GM23338 (cell line): ENCODE data around the gene EXOC2. TPM values are rescaled to one million over a fixed set of nuclear protein-coding genes. Genes with fewer than 3 reads are reported as not detected.

ENCODE experiments used
- ATAC-seq: fragments of 200-7000 bp; cut with Tn5 transposase; 3 replicates; pipeline ENCODE4 v1.9.1; 2020
- DNase-seq: peaks from one replicate; pipeline ENCODE4 v3.0.0-alpha.2; 2015; ENCODE audit warnings: low spot score
- H2AFZ ChIP-seq: fragments of 200-600 bp; sonication (generic); 2 replicates; pipeline ENCODE4 v1.8.0; 2016; ENCODE audit warnings: antibody characterized with exemption, mild to moderate bottlenecking, moderate library complexity
- H3F3A ChIP-seq: fragments of 200-600 bp; sonication (generic); replicated peaks from 2 replicates; pipeline ENCODE4 v1.8.0; 2017; ENCODE audit warnings: antibody characterized with exemption, mixed run types, low read depth
- H3K27ac ChIP-seq: fragments of 200-600 bp; sonication (generic); 2 replicates; pipeline ENCODE4 v1.6.1; 2016; ENCODE audit warnings: low read depth
- H3K27me3 ChIP-seq: fragments of 200-600 bp; sonication (generic); 2 replicates; pipeline ENCODE4 v1.8.0; 2016; ENCODE audit warnings: mild to moderate bottlenecking, mixed run types, moderate library complexity; ENCODE audit not compliant: insufficient read depth
- H3K36me3 ChIP-seq: fragments of 200-600 bp; sonication (generic); 2 replicates; pipeline ENCODE4 v1.8.0; 2016; ENCODE audit warnings: mild to moderate bottlenecking; ENCODE audit not compliant: insufficient read depth
- H3K4me1 ChIP-seq: fragments of 200-600 bp; sonication (generic); 2 replicates; pipeline ENCODE4 v1.8.0; 2016; ENCODE audit warnings: mild to moderate bottlenecking, moderate library complexity; ENCODE audit not compliant: insufficient read depth
- H3K4me2 ChIP-seq: fragments of 200-600 bp; sonication (generic); 2 replicates; pipeline ENCODE4 v1.7.1; 2017; ENCODE audit warnings: mixed run types
- H3K4me3 ChIP-seq: fragments of 200-600 bp; sonication (generic); 2 replicates; pipeline ENCODE4 v1.6.1; 2016; ENCODE audit warnings: mixed run types
- H3K79me2 ChIP-seq: fragments of 200-600 bp; sonication (generic); replicated peaks from 2 replicates; pipeline ENCODE4 v1.8.0; 2017; ENCODE audit warnings: mild to moderate bottlenecking; ENCODE audit not compliant: insufficient read depth
- H3K9me2 ChIP-seq: fragments of 200-600 bp; sonication (generic); 2 replicates; pipeline ENCODE4 v1.8.0; 2017; ENCODE audit not compliant: insufficient read depth
- H4K20me1 ChIP-seq: fragments of 200-600 bp; sonication (generic); replicated peaks from 2 replicates; pipeline ENCODE4 v1.8.0; 2017; ENCODE audit warnings: mild to moderate bottlenecking; ENCODE audit not compliant: insufficient read depth
- H3K27ac Mint-ChIP-seq: 2 replicates; pipeline ENCODE4 v1.8.0; 2020; ENCODE audit warnings: inconsistent platforms, mild to moderate bottlenecking, moderate library complexity, mixed read lengths
- H3K27me3 Mint-ChIP-seq: 3 replicates; pipeline ENCODE4 v1.8.0; 2022; ENCODE audit warnings: low read depth, mild to moderate bottlenecking, moderate library complexity, mixed read lengths, inconsistent platforms; ENCODE audit not compliant: insufficient read depth, poor library complexity
- H3K36me3 Mint-ChIP-seq: 3 replicates; pipeline ENCODE4 v1.8.0; 2021; ENCODE audit warnings: low read depth, mild to moderate bottlenecking, inconsistent platforms, moderate library complexity, mixed read lengths
- H3K4me1 Mint-ChIP-seq: 3 replicates; pipeline ENCODE4 v1.8.0; 2020; ENCODE audit warnings: mild to moderate bottlenecking, inconsistent platforms, mixed read lengths
- H3K4me3 Mint-ChIP-seq: 3 replicates; pipeline ENCODE4 v1.8.0; 2021; ENCODE audit warnings: moderate library complexity, mild to moderate bottlenecking, inconsistent platforms, mixed read lengths
- H3K9me3 Mint-ChIP-seq: 3 replicates; pipeline ENCODE4 v1.8.0; 2020; ENCODE audit warnings: moderate library complexity, mild to moderate bottlenecking, inconsistent platforms, mixed read lengths
- CREB1 ChIP-seq: fragments of 250-450 bp; sonication (Bioruptor Pico); IDR thresholded peaks from 2 replicates; pipeline ENCODE4 v1.5.0; 2020; ENCODE audit warnings: low read depth, mild to moderate bottlenecking, moderate library complexity
- EZH2 ChIP-seq: fragments of 200-600 bp; sonication (generic); IDR thresholded peaks from one replicate; pipeline ENCODE4 v1.8.0; 2017; ENCODE audit warnings: antibody characterized with exemption, mild to moderate bottlenecking, low read depth; ENCODE audit not compliant: unreplicated experiment
- EZH2phosphoT487 ChIP-seq: fragments of 200-600 bp; sonication (generic); IDR thresholded peaks from one replicate; pipeline ENCODE4 v1.8.1; 2018; ENCODE audit warnings: antibody characterized with exemption; ENCODE audit not compliant: unreplicated experiment
- JUNB ChIP-seq: IDR thresholded peaks from one replicate; pipeline ENCODE4 v1.6.1; 2016; ENCODE audit warnings: antibody characterized with exemption; ENCODE audit not compliant: unreplicated experiment
- NANOG ChIP-seq: IDR thresholded peaks from 2 replicates; pipeline ENCODE4 v1.6.1; 2016; ENCODE audit warnings: antibody characterized with exemption, borderline replicate concordance
- POLR2AphosphoS5 ChIP-seq: IDR thresholded peaks from 2 replicates; pipeline ENCODE4 v1.6.1; 2016; ENCODE audit warnings: antibody characterized with exemption, low read depth
- STAT1 ChIP-seq: IDR thresholded peaks from one replicate; pipeline ENCODE4 v1.6.1; 2016; ENCODE audit warnings: antibody characterized with exemption; ENCODE audit not compliant: unreplicated experiment
- ZNF114 ChIP-seq: fragments of 250-450 bp; sonication (Bioruptor Pico); IDR thresholded peaks from 2 replicates; pipeline ENCODE4 v1.5.0; 2020; ENCODE audit warnings: mild to moderate bottlenecking, moderate library complexity
- ZNF331 ChIP-seq: fragments of 250-450 bp; sonication (Bioruptor Pico); IDR thresholded peaks from 2 replicates; pipeline ENCODE4 v1.5.0; 2020; ENCODE audit warnings: low read depth, mild to moderate bottlenecking, moderate library complexity
- polyA plus RNA-seq: library from polyadenylated mRNA; unstranded; fragments of >200 nt; fragmentation: Nextera tagmentation; extraction: Ambion mirVana; gene quantifications from 2 replicates; pipeline ENCODE4 v1.2.1, GENCODE V29; 2016
- total RNA-seq: library from RNA; depleted of rRNA; stranded (reverse); fragments of >200 nt; shearing (Covaris generic); gene quantifications from 2 replicates; pipeline ENCODE4 v1.2.3, GENCODE V29; 2014
- TF ChIP-seq, protein P1 (sequence below), 2 experiments: fragments of 200-600 bp in 1 of 2; sonication (generic) in 1 of 2; conservative IDR thresholded peaks; 2 replicates each; pipeline versions ENCODE4 v1.5.1 to v1.6.1; 2016 to 2017; ENCODE audit warnings: antibody characterized with exemption in 2 of 2, low read depth in 2 of 2, mild to moderate bottlenecking in 2 of 2, moderate library complexity in 1 of 2
- TF ChIP-seq, protein P2 (sequence below): fragments of 250-450 bp; sonication (Bioruptor Pico); IDR thresholded peaks from 2 replicates; pipeline ENCODE4 v1.5.0; 2020; ENCODE audit warnings: mild to moderate bottlenecking, moderate library complexity
- TF ChIP-seq, protein P3 (sequence below): IDR thresholded peaks from one replicate; pipeline ENCODE4 v1.6.1; 2018; ENCODE audit warnings: antibody characterized with exemption; ENCODE audit not compliant: unreplicated experiment
- TF ChIP-seq, protein P4 (sequence below): IDR thresholded peaks from 2 replicates; pipeline ENCODE4 v1.6.1; 2016; ENCODE audit warnings: antibody characterized with exemption

Gene EXOC2
- total and polyA plus RNA-seq, 2 experiments from 2014 or later: 28.7 to 93.6 TPM

DNA sequence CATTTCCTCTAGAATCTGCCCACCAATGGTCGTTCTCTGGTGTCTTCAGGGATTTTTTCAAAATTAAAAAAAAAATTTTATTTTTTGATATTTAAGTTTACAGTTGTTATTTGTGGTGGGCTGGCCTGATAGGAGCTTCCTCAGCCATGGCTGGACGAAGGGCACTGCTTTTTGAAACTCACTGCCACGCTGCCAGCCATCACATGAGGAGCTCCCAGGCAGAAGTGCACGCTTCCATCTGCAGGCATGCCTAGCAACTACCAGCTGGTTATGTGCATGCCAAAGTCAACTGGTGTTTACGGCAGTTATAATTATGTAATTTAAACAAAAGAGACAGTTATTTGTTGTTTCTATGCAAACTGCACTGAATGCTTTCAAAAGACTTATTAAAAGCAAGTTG, 196.3 kb downstream of the EXOC2 start:
- Histone ChIP-seq H3F3A (no peaks in the 10 kb centered on the region), H3K4me1 (no peaks in the 10 kb centered on the region), H3K36me3 (peaks cover 12% of the 10 kb centered on the region), H3K4me3 (no peak overlapping the region), H2AFZ (no peak overlapping the region), H3K79me2 (no peaks in the 10 kb centered on the region), H3K9me2 (no peaks in the 10 kb centered on the region), H3K4me2 (no peak overlapping the region), H3K27me3 (no peaks in the 10 kb centered on the region), H3K27ac (no peak overlapping the region), H4K20me1 (no peaks in the 10 kb centered on the region; the same call in 1 of the 2 replicates)
- no peak overlapping the region for H3K4me3 Mint-ChIP-seq
- H3K27ac Mint-ChIP-seq: no peak overlapping the region
- H3K36me3 Mint-ChIP-seq: peaks cover 43% of the 10 kb centered on the region
- TF ChIP-seq CREB1 (CRISPR knock-in tag): no peak
- TF ChIP-seq, protein P1, sequence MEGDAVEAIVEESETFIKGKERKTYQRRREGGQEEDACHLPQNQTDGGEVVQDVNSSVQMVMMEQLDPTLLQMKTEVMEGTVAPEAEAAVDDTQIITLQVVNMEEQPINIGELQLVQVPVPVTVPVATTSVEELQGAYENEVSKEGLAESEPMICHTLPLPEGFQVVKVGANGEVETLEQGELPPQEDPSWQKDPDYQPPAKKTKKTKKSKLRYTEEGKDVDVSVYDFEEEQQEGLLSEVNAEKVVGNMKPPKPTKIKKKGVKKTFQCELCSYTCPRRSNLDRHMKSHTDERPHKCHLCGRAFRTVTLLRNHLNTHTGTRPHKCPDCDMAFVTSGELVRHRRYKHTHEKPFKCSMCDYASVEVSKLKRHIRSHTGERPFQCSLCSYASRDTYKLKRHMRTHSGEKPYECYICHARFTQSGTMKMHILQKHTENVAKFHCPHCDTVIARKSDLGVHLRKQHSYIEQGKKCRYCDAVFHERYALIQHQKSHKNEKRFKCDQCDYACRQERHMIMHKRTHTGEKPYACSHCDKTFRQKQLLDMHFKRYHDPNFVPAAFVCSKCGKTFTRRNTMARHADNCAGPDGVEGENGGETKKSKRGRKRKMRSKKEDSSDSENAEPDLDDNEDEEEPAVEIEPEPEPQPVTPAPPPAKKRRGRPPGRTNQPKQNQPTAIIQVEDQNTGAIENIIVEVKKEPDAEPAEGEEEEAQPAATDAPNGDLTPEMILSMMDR (conservative IDR thresholded peaks at IDR 0.05; ENCODE audit: low read depth in 2 of 2): no peak
- no peak for TF ChIP-seq EZH2
- TF ChIP-seq JUNB: no peak
- no peak for TF ChIP-seq ZNF331 (CRISPR knock-in tag)
- TF ChIP-seq, protein P2, sequence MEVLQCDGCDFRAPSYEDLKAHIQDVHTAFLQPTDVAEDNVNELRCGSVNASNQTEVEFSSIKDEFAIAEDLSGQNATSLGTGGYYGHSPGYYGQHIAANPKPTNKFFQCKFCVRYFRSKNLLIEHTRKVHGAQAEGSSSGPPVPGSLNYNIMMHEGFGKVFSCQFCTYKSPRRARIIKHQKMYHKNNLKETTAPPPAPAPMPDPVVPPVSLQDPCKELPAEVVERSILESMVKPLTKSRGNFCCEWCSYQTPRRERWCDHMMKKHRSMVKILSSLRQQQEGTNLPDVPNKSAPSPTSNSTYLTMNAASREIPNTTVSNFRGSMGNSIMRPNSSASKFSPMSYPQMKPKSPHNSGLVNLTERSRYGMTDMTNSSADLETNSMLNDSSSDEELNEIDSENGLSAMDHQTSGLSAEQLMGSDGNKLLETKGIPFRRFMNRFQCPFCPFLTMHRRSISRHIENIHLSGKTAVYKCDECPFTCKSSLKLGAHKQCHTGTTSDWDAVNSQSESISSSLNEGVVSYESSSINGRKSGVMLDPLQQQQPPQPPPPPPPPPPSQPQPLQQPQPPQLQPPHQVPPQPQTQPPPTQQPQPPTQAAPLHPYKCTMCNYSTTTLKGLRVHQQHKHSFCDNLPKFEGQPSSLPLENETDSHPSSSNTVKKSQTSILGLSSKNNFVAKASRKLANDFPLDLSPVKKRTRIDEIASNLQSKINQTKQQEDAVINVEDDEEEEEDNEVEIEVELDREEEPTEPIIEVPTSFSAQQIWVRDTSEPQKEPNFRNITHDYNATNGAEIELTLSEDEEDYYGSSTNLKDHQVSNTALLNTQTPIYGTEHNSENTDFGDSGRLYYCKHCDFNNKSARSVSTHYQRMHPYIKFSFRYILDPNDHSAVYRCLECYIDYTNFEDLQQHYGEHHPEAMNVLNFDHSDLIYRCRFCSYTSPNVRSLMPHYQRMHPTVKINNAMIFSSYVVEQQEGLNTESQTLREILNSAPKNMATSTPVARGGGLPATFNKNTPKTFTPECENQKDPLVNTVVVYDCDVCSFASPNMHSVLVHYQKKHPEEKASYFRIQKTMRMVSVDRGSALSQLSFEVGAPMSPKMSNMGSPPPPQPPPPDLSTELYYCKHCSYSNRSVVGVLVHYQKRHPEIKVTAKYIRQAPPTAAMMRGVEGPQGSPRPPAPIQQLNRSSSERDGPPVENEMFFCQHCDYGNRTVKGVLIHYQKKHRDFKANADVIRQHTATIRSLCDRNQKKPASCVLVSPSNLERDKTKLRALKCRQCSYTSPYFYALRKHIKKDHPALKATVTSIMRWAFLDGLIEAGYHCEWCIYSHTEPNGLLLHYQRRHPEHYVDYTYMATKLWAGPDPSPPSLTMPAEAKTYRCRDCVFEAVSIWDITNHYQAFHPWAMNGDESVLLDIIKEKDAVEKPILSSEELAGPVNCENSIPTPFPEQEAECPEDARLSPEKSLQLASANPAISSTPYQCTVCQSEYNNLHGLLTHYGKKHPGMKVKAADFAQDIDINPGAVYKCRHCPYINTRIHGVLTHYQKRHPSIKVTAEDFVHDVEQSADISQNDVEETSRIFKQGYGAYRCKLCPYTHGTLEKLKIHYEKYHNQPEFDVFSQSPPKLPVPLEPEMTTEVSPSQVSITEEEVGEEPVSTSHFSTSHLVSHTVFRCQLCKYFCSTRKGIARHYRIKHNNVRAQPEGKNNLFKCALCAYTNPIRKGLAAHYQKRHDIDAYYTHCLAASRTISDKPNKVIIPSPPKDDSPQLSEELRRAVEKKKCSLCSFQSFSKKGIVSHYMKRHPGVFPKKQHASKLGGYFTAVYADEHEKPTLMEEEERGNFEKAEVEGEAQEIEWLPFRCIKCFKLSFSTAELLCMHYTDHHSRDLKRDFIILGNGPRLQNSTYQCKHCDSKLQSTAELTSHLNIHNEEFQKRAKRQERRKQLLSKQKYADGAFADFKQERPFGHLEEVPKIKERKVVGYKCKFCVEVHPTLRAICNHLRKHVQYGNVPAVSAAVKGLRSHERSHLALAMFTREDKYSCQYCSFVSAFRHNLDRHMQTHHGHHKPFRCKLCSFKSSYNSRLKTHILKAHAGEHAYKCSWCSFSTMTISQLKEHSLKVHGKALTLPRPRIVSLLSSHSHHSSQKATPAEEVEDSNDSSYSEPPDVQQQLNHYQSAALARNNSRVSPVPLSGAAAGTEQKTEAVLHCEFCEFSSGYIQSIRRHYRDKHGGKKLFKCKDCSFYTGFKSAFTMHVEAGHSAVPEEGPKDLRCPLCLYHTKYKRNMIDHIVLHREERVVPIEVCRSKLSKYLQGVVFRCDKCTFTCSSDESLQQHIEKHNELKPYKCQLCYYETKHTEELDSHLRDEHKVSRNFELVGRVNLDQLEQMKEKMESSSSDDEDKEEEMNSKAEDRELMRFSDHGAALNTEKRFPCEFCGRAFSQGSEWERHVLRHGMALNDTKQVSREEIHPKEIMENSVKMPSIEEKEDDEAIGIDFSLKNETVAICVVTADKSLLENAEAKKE (CRISPR knock-in tag): no peak
- no peak for TF ChIP-seq ZNF114
- TF ChIP-seq EZH2phosphoT487: no peak
- no peak for TF ChIP-seq NANOG
- TF ChIP-seq, protein P3, sequence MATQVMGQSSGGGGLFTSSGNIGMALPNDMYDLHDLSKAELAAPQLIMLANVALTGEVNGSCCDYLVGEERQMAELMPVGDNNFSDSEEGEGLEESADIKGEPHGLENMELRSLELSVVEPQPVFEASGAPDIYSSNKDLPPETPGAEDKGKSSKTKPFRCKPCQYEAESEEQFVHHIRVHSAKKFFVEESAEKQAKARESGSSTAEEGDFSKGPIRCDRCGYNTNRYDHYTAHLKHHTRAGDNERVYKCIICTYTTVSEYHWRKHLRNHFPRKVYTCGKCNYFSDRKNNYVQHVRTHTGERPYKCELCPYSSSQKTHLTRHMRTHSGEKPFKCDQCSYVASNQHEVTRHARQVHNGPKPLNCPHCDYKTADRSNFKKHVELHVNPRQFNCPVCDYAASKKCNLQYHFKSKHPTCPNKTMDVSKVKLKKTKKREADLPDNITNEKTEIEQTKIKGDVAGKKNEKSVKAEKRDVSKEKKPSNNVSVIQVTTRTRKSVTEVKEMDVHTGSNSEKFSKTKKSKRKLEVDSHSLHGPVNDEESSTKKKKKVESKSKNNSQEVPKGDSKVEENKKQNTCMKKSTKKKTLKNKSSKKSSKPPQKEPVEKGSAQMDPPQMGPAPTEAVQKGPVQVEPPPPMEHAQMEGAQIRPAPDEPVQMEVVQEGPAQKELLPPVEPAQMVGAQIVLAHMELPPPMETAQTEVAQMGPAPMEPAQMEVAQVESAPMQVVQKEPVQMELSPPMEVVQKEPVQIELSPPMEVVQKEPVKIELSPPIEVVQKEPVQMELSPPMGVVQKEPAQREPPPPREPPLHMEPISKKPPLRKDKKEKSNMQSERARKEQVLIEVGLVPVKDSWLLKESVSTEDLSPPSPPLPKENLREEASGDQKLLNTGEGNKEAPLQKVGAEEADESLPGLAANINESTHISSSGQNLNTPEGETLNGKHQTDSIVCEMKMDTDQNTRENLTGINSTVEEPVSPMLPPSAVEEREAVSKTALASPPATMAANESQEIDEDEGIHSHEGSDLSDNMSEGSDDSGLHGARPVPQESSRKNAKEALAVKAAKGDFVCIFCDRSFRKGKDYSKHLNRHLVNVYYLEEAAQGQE: no peak
- TF ChIP-seq POLR2AphosphoS5: no peak
- TF ChIP-seq STAT1: no peak
- TF ChIP-seq, protein P4, sequence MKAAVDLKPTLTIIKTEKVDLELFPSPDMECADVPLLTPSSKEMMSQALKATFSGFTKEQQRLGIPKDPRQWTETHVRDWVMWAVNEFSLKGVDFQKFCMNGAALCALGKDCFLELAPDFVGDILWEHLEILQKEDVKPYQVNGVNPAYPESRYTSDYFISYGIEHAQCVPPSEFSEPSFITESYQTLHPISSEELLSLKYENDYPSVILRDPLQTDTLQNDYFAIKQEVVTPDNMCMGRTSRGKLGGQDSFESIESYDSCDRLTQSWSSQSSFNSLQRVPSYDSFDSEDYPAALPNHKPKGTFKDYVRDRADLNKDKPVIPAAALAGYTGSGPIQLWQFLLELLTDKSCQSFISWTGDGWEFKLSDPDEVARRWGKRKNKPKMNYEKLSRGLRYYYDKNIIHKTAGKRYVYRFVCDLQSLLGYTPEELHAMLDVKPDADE: no peak
- H3K4me1 Mint-ChIP-seq: peaks cover 1% of the 10 kb centered on the region; the same call in 1 of the 3 replicates
- no peaks in the 10 kb centered on the region for H3K9me3 Mint-ChIP-seq
- ATAC-seq: no peak
- no peaks in the 10 kb centered on the region for H3K27me3 Mint-ChIP-seq
- no peak for DNase-seq
